ENCODE data around the gene CDH2.

The CDH2 gene

DNA sequence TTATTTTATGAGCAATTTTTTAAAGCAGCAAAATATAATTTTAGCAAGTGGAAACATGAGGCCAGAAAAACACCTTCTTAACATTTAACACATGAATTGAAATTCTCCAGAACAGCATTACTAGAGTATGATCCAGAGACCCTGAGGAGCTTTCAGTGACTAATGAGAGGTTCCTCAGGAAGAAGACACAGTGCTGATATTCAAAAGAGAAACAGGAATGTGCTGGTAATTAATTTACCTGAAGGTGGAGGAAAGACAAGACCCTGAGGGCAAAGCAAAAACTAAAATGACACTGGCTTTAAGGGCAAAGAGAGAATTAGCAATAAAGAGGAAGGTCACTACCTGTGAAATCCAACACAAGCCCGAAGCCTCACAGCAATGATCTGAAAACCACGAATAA, 97.0 kb downstream of the CDH2 start:
- H3K27me3 ChIP-seq (ENCODE audit: low read depth, low read length): no peaks in the 10 kb centered on the region
- no peaks in the 10 kb centered on the region for H3K4me1 ChIP-seq (ENCODE audit: control insufficient read depth in 1 of 2, insufficient read depth in 2 of 2, low read length in 2 of 2)
- H3K9me3 ChIP-seq (ENCODE audit: control insufficient read depth in 1 of 2, low read length in 2 of 2): no peaks in the 10 kb centered on the region
- no peak overlapping the region for H3K27ac ChIP-seq (ENCODE audit: low read length)
- no peaks in the 10 kb centered on the region for H3K36me3 ChIP-seq (ENCODE audit: control insufficient read depth in 1 of 2, insufficient read depth in 2 of 2, low read length in 2 of 2)
- no peak overlapping the region for H3K4me3 ChIP-seq (ENCODE audit: low read depth in 1 of 2, low read length in 2 of 2)

GRCh38 chr18:28078849-28079248, 98.1 kb downstream of the CDH2 start:
- H3K4me3 ChIP-seq (ENCODE audit: low read depth in 1 of 2, low read length in 2 of 2): no peak overlapping the region
- H3K36me3 ChIP-seq (ENCODE audit: control insufficient read depth in 1 of 2, insufficient read depth in 2 of 2, low read length in 2 of 2): no peaks in the 10 kb centered on the region
- no peak overlapping the region for H3K27ac ChIP-seq (ENCODE audit: low read length)
- no peaks in the 10 kb centered on the region for H3K4me1 ChIP-seq (ENCODE audit: control insufficient read depth in 1 of 2, insufficient read depth in 2 of 2, low read length in 2 of 2)
- H3K27me3 ChIP-seq (ENCODE audit: low read depth, low read length): no peaks in the 10 kb centered on the region
- no peaks in the 10 kb centered on the region for H3K9me3 ChIP-seq (ENCODE audit: control insufficient read depth in 1 of 2, low read length in 2 of 2)

DNA sequence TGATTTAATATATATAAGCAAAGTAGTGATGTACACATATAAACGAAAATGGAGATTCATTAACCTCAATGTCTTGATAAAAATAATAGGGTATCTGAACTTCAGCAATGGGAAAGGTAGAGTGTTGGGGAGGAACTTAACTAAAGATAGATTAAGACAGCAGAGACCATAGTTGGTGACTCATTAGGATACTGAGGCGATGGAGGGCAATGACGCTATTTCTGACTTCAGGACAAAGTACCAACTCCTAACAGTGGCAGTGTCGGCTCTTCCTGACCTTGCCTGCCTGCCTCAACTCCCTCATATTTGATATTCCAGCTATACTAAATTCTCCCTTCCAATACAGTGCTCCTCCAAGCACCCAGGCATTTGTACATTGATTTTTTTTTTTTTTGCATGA, 98.6 kb downstream of the CDH2 start:
- H3K9me3 ChIP-seq (ENCODE audit: control insufficient read depth in 1 of 2, low read length in 2 of 2): no peaks in the 10 kb centered on the region
- no peaks in the 10 kb centered on the region for H3K36me3 ChIP-seq (ENCODE audit: control insufficient read depth in 1 of 2, insufficient read depth in 2 of 2, low read length in 2 of 2)
- no peaks in the 10 kb centered on the region for H3K4me1 ChIP-seq (ENCODE audit: control insufficient read depth in 1 of 2, insufficient read depth in 2 of 2, low read length in 2 of 2)
- no peak overlapping the region for H3K27ac ChIP-seq (ENCODE audit: low read length)
- H3K27me3 ChIP-seq (ENCODE audit: low read depth, low read length): no peaks in the 10 kb centered on the region
- H3K4me3 ChIP-seq (ENCODE audit: low read depth in 1 of 2, low read length in 2 of 2): no peak overlapping the region

DNA sequence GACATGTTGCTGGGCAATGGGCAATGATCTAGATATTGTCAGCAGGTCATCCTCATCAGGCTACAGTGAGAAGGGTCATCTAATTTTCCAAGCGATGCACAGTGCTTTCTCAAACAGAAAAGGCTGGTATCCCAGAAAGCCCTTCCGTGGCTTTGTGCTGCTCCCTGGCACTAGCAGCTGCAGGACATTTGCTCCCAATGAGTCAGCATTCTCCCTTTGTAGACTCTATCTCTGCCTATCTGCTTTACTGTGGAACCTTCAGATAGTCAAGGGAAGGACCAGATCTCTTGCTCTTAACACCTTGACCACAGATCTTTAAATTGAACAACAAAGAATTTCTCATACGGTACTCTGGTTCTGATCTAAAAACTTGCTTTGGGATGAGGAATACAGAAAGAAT, 101.4 kb downstream of the CDH2 start:
- Histone ChIP-seq H3K4me3 (ENCODE audit: low read depth in 1 of 2, low read length in 2 of 2) (no peak overlapping the region), H3K27me3 (ENCODE audit: low read depth, low read length) (no peaks in the 10 kb centered on the region), H3K4me1 (ENCODE audit: control insufficient read depth in 1 of 2, insufficient read depth in 2 of 2, low read length in 2 of 2) (no peaks in the 10 kb centered on the region)

GRCh38 chr18:28074076-28074475, 102.9 kb downstream of the CDH2 start:
- no peaks in the 10 kb centered on the region for H3K36me3 ChIP-seq (ENCODE audit: control insufficient read depth in 1 of 2, insufficient read depth in 2 of 2, low read length in 2 of 2)
- H3K27ac ChIP-seq (ENCODE audit: low read length): no peak overlapping the region
- no peaks in the 10 kb centered on the region for H3K9me3 ChIP-seq (ENCODE audit: control insufficient read depth in 1 of 2, low read length in 2 of 2)
- no peaks in the 10 kb centered on the region for H3K27me3 ChIP-seq (ENCODE audit: low read depth, low read length)
- H3K4me3 ChIP-seq (ENCODE audit: low read depth in 1 of 2, low read length in 2 of 2): no peak overlapping the region
- H3K4me1 ChIP-seq (ENCODE audit: control insufficient read depth in 1 of 2, insufficient read depth in 2 of 2, low read length in 2 of 2): no peaks in the 10 kb centered on the region

More for the DNA sequence above, 101.4 kb downstream of the CDH2 start:
- Histone ChIP-seq H3K36me3 (ENCODE audit: control insufficient read depth in 1 of 2, insufficient read depth in 2 of 2, low read length in 2 of 2) (no peaks in the 10 kb centered on the region), H3K27ac (ENCODE audit: low read length) (no peak overlapping the region), H3K9me3 (ENCODE audit: control insufficient read depth in 1 of 2, low read length in 2 of 2) (no peaks in the 10 kb centered on the region)

- Histone ChIP-seq H3K27me3 (ENCODE audit: low read depth, low read length) (no peaks in the 10 kb centered on the region), H3K36me3 (ENCODE audit: control insufficient read depth in 1 of 2, insufficient read depth in 2 of 2, low read length in 2 of 2) (no peaks in the 10 kb centered on the region), H3K9me3 (ENCODE audit: control insufficient read depth in 1 of 2, low read length in 2 of 2) (no peaks in the 10 kb centered on the region), H3K4me1 (ENCODE audit: control insufficient read depth in 1 of 2, insufficient read depth in 2 of 2, low read length in 2 of 2) (no peaks in the 10 kb centered on the region), H3K4me3 (ENCODE audit: low read depth in 1 of 2, low read length in 2 of 2) (no peak overlapping the region), H3K27ac (ENCODE audit: low read length) (no peak overlapping the region)
These were observed 103.3 kb downstream of the CDH2 start for GRCh38 chr18:28073658-28074057.

- no peak overlapping the region for H3K4me3 ChIP-seq (ENCODE audit: low read depth in 1 of 2, low read length in 2 of 2)
These were observed 105.7 kb downstream of the CDH2 start for GRCh38 chr18:28071199-28071598.

DNA sequence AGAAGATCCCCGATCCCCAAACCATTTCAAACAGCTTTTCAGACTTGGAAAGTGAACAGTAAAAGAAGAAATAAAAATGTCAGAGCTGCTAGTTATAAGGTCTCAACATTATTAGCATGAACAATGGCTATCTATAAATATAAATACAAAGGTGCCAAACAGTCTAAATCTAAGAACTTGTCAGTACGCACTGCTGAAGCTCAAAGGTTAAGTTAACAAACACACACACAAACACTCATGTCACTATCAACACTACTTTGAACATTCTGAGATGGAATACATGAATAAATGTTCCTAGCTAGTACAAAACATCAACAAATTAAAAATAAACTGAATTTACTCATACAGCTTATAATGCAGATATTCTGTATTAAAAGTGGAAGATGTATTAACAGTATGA, 108.7 kb downstream of the CDH2 start:
- Histone ChIP-seq H3K27ac (ENCODE audit: low read length) (no peak overlapping the region), H3K36me3 (ENCODE audit: control insufficient read depth in 1 of 2, insufficient read depth in 2 of 2, low read length in 2 of 2) (no peaks in the 10 kb centered on the region), H3K9me3 (ENCODE audit: control insufficient read depth in 1 of 2, low read length in 2 of 2) (no peaks in the 10 kb centered on the region), H3K4me1 (ENCODE audit: control insufficient read depth in 1 of 2, insufficient read depth in 2 of 2, low read length in 2 of 2) (no peaks in the 10 kb centered on the region), H3K27me3 (ENCODE audit: low read depth, low read length) (no peaks in the 10 kb centered on the region), H3K4me3 (ENCODE audit: low read depth in 1 of 2, low read length in 2 of 2) (no peak overlapping the region)

More at GRCh38 chr18:28071199-28071598, 105.7 kb downstream of the CDH2 start:
- no peak overlapping the region for H3K27ac ChIP-seq (ENCODE audit: low read length)
- no peaks in the 10 kb centered on the region for H3K9me3 ChIP-seq (ENCODE audit: control insufficient read depth in 1 of 2, low read length in 2 of 2)
- H3K27me3 ChIP-seq (ENCODE audit: low read depth, low read length): no peaks in the 10 kb centered on the region
- no peaks in the 10 kb centered on the region for H3K36me3 ChIP-seq (ENCODE audit: control insufficient read depth in 1 of 2, insufficient read depth in 2 of 2, low read length in 2 of 2)
- no peaks in the 10 kb centered on the region for H3K4me1 ChIP-seq (ENCODE audit: control insufficient read depth in 1 of 2, insufficient read depth in 2 of 2, low read length in 2 of 2)

GRCh38 chr18:28067346-28067745, 109.6 kb downstream of the CDH2 start:
- H3K36me3 ChIP-seq (ENCODE audit: control insufficient read depth in 1 of 2, insufficient read depth in 2 of 2, low read length in 2 of 2): no peaks in the 10 kb centered on the region
- no peaks in the 10 kb centered on the region for H3K9me3 ChIP-seq (ENCODE audit: control insufficient read depth in 1 of 2, low read length in 2 of 2)
- no peak overlapping the region for H3K27ac ChIP-seq (ENCODE audit: low read length)
- no peaks in the 10 kb centered on the region for H3K4me1 ChIP-seq (ENCODE audit: control insufficient read depth in 1 of 2, insufficient read depth in 2 of 2, low read length in 2 of 2)
- H3K27me3 ChIP-seq (ENCODE audit: low read depth, low read length): no peaks in the 10 kb centered on the region
- no peak overlapping the region for H3K4me3 ChIP-seq (ENCODE audit: low read depth in 1 of 2, low read length in 2 of 2)

DNA sequence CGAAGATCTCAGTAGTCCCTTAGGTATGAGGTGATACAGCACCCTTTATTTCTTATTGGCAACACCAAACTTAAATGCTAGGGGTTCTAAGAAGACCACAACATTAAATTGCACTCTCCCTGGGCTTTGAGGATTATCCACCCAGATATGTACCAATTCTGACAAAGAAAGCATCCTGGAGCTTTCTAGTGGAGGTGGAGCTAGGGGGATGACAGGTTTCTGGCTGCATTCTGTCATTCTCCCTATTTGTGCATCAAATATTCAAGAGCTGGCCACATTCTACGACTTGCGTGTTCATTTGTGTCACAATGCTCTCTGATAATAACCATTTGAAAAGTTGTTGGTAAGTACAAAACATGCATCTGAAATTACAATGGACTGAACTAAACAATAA, 111.1 kb downstream of the CDH2 start:
- H3K36me3 ChIP-seq (ENCODE audit: control insufficient read depth in 1 of 2, insufficient read depth in 2 of 2, low read length in 2 of 2): no peaks in the 10 kb centered on the region
- H3K9me3 ChIP-seq (ENCODE audit: control insufficient read depth in 1 of 2, low read length in 2 of 2): no peaks in the 10 kb centered on the region
- no peaks in the 10 kb centered on the region for H3K4me1 ChIP-seq (ENCODE audit: control insufficient read depth in 1 of 2, insufficient read depth in 2 of 2, low read length in 2 of 2)
- H3K27me3 ChIP-seq (ENCODE audit: low read depth, low read length): no peaks in the 10 kb centered on the region
- H3K4me3 ChIP-seq (ENCODE audit: low read depth in 1 of 2, low read length in 2 of 2): no peak overlapping the region
- H3K27ac ChIP-seq (ENCODE audit: low read length): no peak overlapping the region

- no peaks in the 10 kb centered on the region for H3K27me3 ChIP-seq (ENCODE audit: low read depth, low read length)
- no peaks in the 10 kb centered on the region for H3K4me1 ChIP-seq (ENCODE audit: control insufficient read depth in 1 of 2, insufficient read depth in 2 of 2, low read length in 2 of 2)
- H3K36me3 ChIP-seq (ENCODE audit: control insufficient read depth in 1 of 2, insufficient read depth in 2 of 2, low read length in 2 of 2): no peaks in the 10 kb centered on the region
- no peak overlapping the region for H3K27ac ChIP-seq (ENCODE audit: low read length)
- no peak overlapping the region for H3K4me3 ChIP-seq (ENCODE audit: low read depth in 1 of 2, low read length in 2 of 2)
- no peaks in the 10 kb centered on the region for H3K9me3 ChIP-seq (ENCODE audit: control insufficient read depth in 1 of 2, low read length in 2 of 2)
These were observed 111.7 kb downstream of the CDH2 start for GRCh38 chr18:28065031-28065792.

GRCh38 chr18:28063926-28064325, 113.0 kb downstream of the CDH2 start:
- H3K27me3 ChIP-seq (ENCODE audit: low read depth, low read length): no peaks in the 10 kb centered on the region
- H3K9me3 ChIP-seq (ENCODE audit: control insufficient read depth in 1 of 2, low read length in 2 of 2): no peaks in the 10 kb centered on the region
- no peak overlapping the region for H3K27ac ChIP-seq (ENCODE audit: low read length)
- H3K36me3 ChIP-seq (ENCODE audit: control insufficient read depth in 1 of 2, insufficient read depth in 2 of 2, low read length in 2 of 2): no peaks in the 10 kb centered on the region
- no peaks in the 10 kb centered on the region for H3K4me1 ChIP-seq (ENCODE audit: control insufficient read depth in 1 of 2, insufficient read depth in 2 of 2, low read length in 2 of 2)
- no peak overlapping the region for H3K4me3 ChIP-seq (ENCODE audit: low read depth in 1 of 2, low read length in 2 of 2)

All from muscle layer of duodenum (tissue), 2 donors.